ENCODE data around the gene ZBTB9. TPM values are rescaled to one million over a fixed set of nuclear protein-coding genes. Genes with fewer than 3 reads are reported as not detected.
A peak's percentile ranks its signal among the peaks of the same experiment; 100 is the strongest.

Gene ZBTB9
- total RNA-seq, 2 experiments from 2014 or later: 5.5 to 5.7 TPM

DNA sequence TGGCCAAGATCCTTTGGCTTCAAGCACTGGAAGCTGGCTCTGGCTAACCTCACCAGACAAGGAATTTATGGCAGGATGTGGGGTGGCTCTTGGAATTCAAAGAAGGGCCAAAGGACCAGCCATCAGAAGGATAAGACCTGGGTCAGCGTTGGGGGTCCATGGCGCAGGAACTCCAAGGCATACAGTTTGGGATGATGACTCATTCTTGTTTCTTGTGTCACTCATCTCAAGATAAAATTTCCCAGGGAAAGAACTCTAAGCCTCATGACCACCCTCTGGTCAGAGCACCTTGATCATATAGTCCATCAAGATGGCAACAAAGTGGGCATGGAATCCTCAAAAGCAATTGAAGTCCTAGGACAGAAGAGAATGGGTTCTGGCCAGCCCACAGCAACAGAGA is 4.8 kb downstream of the ZBTB9 start:
- Mint-ChIP-seq H3K27me3 (no peaks in the 10 kb centered on the region), H3K36me3 (ENCODE audit: low read depth) (peaks cover 25% of the 10 kb centered on the region), H3K9me3 (no peaks in the 10 kb centered on the region), H3K27ac (no peak overlapping the region), H3K4me3 (peak overlapping the region; percentile 11), H3K4me1 (ENCODE audit: low read depth) (peaks cover 21% of the 10 kb centered on the region)
- Histone ChIP-seq H3K36me3 (ENCODE audit: insufficient read depth, low read length) (peaks cover 9% of the 10 kb centered on the region), H3K27ac (ENCODE audit: low read depth in 1 of 2, low read length in 2 of 2) (no peak overlapping the region), H3K9me3 (ENCODE audit: control insufficient read depth in 1 of 2, insufficient read depth in 1 of 2, low read length in 2 of 2) (no peaks in the 10 kb centered on the region), H3K27me3 (ENCODE audit: control insufficient read depth in 1 of 2, insufficient read depth in 2 of 2, low read length in 2 of 2) (no peaks in the 10 kb centered on the region), H3K4me3 (ENCODE audit: low read length) (no peak overlapping the region), H3K4me1 (ENCODE audit: insufficient read depth, low read length) (peaks cover 17% of the 10 kb centered on the region)
- ChIA-PET POLR2A (no interaction called here), CTCF (no interaction called here)
- TF ChIP-seq, protein P1, sequence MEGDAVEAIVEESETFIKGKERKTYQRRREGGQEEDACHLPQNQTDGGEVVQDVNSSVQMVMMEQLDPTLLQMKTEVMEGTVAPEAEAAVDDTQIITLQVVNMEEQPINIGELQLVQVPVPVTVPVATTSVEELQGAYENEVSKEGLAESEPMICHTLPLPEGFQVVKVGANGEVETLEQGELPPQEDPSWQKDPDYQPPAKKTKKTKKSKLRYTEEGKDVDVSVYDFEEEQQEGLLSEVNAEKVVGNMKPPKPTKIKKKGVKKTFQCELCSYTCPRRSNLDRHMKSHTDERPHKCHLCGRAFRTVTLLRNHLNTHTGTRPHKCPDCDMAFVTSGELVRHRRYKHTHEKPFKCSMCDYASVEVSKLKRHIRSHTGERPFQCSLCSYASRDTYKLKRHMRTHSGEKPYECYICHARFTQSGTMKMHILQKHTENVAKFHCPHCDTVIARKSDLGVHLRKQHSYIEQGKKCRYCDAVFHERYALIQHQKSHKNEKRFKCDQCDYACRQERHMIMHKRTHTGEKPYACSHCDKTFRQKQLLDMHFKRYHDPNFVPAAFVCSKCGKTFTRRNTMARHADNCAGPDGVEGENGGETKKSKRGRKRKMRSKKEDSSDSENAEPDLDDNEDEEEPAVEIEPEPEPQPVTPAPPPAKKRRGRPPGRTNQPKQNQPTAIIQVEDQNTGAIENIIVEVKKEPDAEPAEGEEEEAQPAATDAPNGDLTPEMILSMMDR (IDR thresholded peaks at IDR 0.05): no peak
- DNase-seq (no peak), ATAC-seq (ENCODE audit: poor library complexity) (no peak)
- intact Hi-C loops (cut with DNase I, micrococcal nuclease): loop anchor here in 1 of 2 experiments (10.0 kb wide), 1 partner anchor 236 kb away; no protein-coding TSS in a partner anchor

DNA sequence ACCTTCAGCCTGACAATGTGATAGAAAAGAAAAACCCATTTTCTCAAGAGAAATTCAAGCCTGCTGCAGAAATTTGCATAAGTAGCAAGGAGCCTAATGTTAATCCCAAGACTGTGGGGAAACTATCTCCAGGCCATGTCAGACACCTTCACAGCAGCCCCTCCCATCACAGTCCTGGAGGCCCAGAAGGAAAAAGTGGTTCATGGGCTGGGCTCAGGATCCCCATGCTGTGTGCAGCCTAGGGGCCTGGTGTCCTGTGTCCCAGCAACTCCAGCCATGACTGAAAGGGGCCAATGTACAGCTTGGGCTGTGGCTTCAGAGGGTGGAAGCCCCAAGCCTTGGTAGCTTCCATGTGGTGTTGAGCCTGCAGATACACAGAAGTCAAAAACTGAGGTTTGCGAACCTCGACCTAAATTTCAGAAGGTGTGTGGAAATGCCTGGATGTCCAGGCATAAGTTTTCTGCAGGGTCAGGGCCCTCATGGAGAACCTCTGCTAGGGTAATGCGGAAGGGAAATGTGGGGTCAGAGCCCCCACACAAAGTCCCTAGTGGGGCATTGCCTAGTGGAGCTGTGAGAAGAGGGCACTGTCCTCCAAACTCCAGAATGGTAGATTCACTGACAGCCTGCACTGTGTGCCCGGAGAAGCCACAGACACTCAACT is 11.8 kb downstream of the ZBTB9 start:
- intact Hi-C loops (cut with DNase I, micrococcal nuclease): no loop called here

DNA sequence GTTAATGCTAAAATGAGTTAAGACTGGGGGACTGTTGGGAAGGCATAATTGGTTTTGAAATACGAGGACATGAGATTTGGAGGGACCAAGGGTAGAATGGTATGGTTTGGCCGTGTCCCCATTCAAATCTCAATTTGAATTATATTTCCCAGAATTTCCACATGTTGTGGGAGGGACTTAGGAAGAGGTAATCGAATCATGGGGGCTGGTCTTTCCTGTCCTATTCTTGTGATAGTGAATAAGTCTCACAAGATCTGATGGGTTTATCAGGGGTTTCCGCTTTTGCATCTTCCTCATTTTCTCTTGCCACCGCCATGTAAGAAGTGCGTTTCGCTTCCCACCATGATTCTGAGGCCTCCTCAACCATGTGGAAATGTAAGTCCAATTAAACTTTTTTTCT is 12.7 kb downstream of the ZBTB9 start:
- no peak overlapping the region for H3K27ac ChIP-seq (ENCODE audit: low read depth in 1 of 2, low read length in 2 of 2)
- no peaks in the 10 kb centered on the region for H3K9me3 Mint-ChIP-seq
- intact Hi-C loops (cut with DNase I, micrococcal nuclease): no loop called here
- no peaks in the 10 kb centered on the region for H3K4me1 ChIP-seq (ENCODE audit: insufficient read depth, low read length)
- no peaks in the 10 kb centered on the region for H3K36me3 ChIP-seq (ENCODE audit: insufficient read depth, low read length)
- POLR2A ChIA-PET: interaction anchor here (0.9 to 1.4 kb wide), 2 partner anchors 13 to 37 kb away, joined by 3 to 5 read pairs; partner anchors contain the start of gene ZBTB9
- H3K4me3 ChIP-seq (ENCODE audit: low read length): no peak overlapping the region
- no peaks in the 10 kb centered on the region for H3K27me3 ChIP-seq (ENCODE audit: control insufficient read depth in 1 of 2, insufficient read depth in 2 of 2, low read length in 2 of 2)
- H3K27me3 Mint-ChIP-seq: no peaks in the 10 kb centered on the region
- H3K36me3 Mint-ChIP-seq (ENCODE audit: low read depth): no peaks in the 10 kb centered on the region
- ATAC-seq (ENCODE audit: poor library complexity): no peak
- TF ChIP-seq, protein P1 (IDR thresholded peaks at IDR 0.05): no peak
- CTCF ChIA-PET: no interaction called here
- no peaks in the 10 kb centered on the region for H3K9me3 ChIP-seq (ENCODE audit: control insufficient read depth in 1 of 2, insufficient read depth in 1 of 2, low read length in 2 of 2)
- no peak overlapping the region for H3K27ac Mint-ChIP-seq
- H3K4me1 Mint-ChIP-seq (ENCODE audit: low read depth): no peaks in the 10 kb centered on the region
- DNase-seq: no peak
- no peak overlapping the region for H3K4me3 Mint-ChIP-seq

More for the DNA sequence above, 11.8 kb downstream of the ZBTB9 start:
- Histone ChIP-seq H3K36me3 (ENCODE audit: insufficient read depth, low read length) (no peaks in the 10 kb centered on the region), H3K27me3 (ENCODE audit: control insufficient read depth in 1 of 2, insufficient read depth in 2 of 2, low read length in 2 of 2) (no peaks in the 10 kb centered on the region), H3K4me1 (ENCODE audit: insufficient read depth, low read length) (no peaks in the 10 kb centered on the region), H3K27ac (ENCODE audit: low read depth in 1 of 2, low read length in 2 of 2) (no peak overlapping the region), H3K9me3 (ENCODE audit: control insufficient read depth in 1 of 2, insufficient read depth in 1 of 2, low read length in 2 of 2) (no peaks in the 10 kb centered on the region), H3K4me3 (ENCODE audit: low read length) (no peak overlapping the region)
- no peak overlapping the region for H3K27ac Mint-ChIP-seq
- TF ChIP-seq, protein P1 (IDR thresholded peaks at IDR 0.05): no peak
- H3K4me3 Mint-ChIP-seq: no peak overlapping the region
- no peaks in the 10 kb centered on the region for H3K36me3 Mint-ChIP-seq (ENCODE audit: low read depth)
- no peaks in the 10 kb centered on the region for H3K9me3 Mint-ChIP-seq
- H3K27me3 Mint-ChIP-seq: no peaks in the 10 kb centered on the region
- POLR2A ChIA-PET: no interaction called here
- DNase-seq (no peak), ATAC-seq (ENCODE audit: poor library complexity) (no peak)
- CTCF ChIA-PET: no interaction called here
- H3K4me1 Mint-ChIP-seq (ENCODE audit: low read depth): no peaks in the 10 kb centered on the region
